ENCODE data around the gene GTF2F1. TPM values are rescaled to one million over a fixed set of nuclear protein-coding genes. Genes with fewer than 3 reads are reported as not detected.

The GTF2F1 gene
- total RNA-seq, 2 experiments from 2014 or later, result 72.2 to 72.7 TPM

Other genes starting within 250 kb of the GTF2F1 start
- gene MLLT1, start 113.2 kb downstream of the GTF2F1 start, total RNA-seq, result 10 to 100 TPM; 55.2 to 56.8 TPM
- gene ACER1, start 59.6 kb downstream of the GTF2F1 start, total RNA-seq, result not detected
- gene CLPP, start 31.6 kb downstream of the GTF2F1 start, total RNA-seq, result 100 to 1,000 TPM; 194 to 196 TPM
- 10 to 100 TPM; 26.7 to 29.6 TPM for gene ALKBH7, start 20.4 kb downstream of the GTF2F1 start, total RNA-seq
- 1 to 10 TPM in 1 of 2 experiments, under 1 TPM in 1; 0.92 to 1.2 TPM for gene PSPN, start 17.2 kb downstream of the GTF2F1 start, total RNA-seq
- gene KHSRP, start 31.6 kb upstream of the GTF2F1 start, total RNA-seq, result 100 to 1,000 TPM; 483 to 489 TPM
- under 1 TPM; 0.52 to 0.60 TPM for gene SLC25A41, start 40.6 kb upstream of the GTF2F1 start, total RNA-seq
- 10 to 100 TPM; 14.8 to 18.4 TPM for gene SLC25A23, start 66.6 kb upstream of the GTF2F1 start, total RNA-seq
- gene CRB3, start 71.1 kb upstream of the GTF2F1 start, total RNA-seq, result 1 to 10 TPM; 2.1 to 2.5 TPM
- gene DENND1C, start 88.6 kb upstream of the GTF2F1 start, total RNA-seq, result 10 to 100 TPM; 62.4 to 63.2 TPM
- gene TUBB4A, start 109.1 kb upstream of the GTF2F1 start, total RNA-seq, result 1 to 10 TPM; 7.3 to 7.8 TPM
- 1 to 10 TPM; 2.3 to 2.5 TPM for gene TNFSF9, start 137.9 kb upstream of the GTF2F1 start, total RNA-seq
- 10 to 100 TPM; 15.2 to 15.3 TPM for gene CD70, start 198.0 kb upstream of the GTF2F1 start, total RNA-seq